ENCODE results near the gene HIKESHI.

DNA sequence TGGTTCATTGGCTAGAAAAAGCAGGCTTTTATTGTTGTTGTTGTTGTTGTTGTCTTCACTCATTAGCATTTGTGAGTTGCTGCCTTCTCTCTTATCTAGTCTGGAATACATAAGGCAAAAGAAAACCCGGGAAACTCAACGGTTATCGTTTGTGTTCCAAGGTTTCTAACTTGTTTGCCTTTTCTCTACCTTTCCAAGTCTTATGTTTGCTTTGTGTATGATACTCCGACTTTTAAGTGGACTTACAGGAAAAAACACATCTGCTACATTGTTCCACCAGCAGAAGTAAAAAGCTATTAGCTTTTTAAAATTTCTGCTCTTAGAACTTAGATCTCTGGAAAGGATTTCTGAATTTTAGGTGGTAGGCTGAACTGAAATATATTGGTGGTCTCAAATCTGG lies 27.0 kb upstream of the HIKESHI start:
- TF ChIP-seq POLR2A (IDR thresholded peaks at IDR 0.05) (no peak), EP300 (IDR thresholded peaks at IDR 0.05; ENCODE audit: low read depth) (no peak), POLR2AphosphoS5 (IDR thresholded peaks at IDR 0.05) (no peak)
- TF ChIP-seq, protein P1, sequence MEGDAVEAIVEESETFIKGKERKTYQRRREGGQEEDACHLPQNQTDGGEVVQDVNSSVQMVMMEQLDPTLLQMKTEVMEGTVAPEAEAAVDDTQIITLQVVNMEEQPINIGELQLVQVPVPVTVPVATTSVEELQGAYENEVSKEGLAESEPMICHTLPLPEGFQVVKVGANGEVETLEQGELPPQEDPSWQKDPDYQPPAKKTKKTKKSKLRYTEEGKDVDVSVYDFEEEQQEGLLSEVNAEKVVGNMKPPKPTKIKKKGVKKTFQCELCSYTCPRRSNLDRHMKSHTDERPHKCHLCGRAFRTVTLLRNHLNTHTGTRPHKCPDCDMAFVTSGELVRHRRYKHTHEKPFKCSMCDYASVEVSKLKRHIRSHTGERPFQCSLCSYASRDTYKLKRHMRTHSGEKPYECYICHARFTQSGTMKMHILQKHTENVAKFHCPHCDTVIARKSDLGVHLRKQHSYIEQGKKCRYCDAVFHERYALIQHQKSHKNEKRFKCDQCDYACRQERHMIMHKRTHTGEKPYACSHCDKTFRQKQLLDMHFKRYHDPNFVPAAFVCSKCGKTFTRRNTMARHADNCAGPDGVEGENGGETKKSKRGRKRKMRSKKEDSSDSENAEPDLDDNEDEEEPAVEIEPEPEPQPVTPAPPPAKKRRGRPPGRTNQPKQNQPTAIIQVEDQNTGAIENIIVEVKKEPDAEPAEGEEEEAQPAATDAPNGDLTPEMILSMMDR (IDR thresholded peaks at IDR 0.05), result no peak

Measured in transverse colon (tissue), 4 donors.